OCI-LY1 (cell line): ENCODE results near the gene NANS.

Source experiments
- CTCF ChIP-seq: fragments of 200-600 bp; sonication (generic), shearing (Covaris generic); IDR thresholded peaks from 2 replicates; pipeline ENCODE4 v1.5.1; 2017; ENCODE audit warnings: mild to moderate bottlenecking, antibody characterized with exemption, low read length, moderate library complexity, mixed read lengths
- EZH2 ChIP-seq: fragments of 200-600 bp; sonication (generic), shearing (Covaris generic); IDR thresholded peaks from 2 replicates; pipeline ENCODE4 v1.8.0; 2017; ENCODE audit warnings: borderline replicate concordance, mixed run types, mild to moderate bottlenecking, antibody characterized with exemption, low read length, moderate library complexity, mixed read lengths

GRCh38 chr9:98109052-98109451, 52.5 kb downstream of the NANS start:
- no peak for TF ChIP-seq CTCF
- no peak for TF ChIP-seq EZH2
